K562 (cell line): Measurements from ENCODE around the gene FGGY. TPM values are rescaled to one million over a fixed set of nuclear protein-coding genes. Genes with fewer than 3 reads are reported as not detected.

Source experiments
- ATF7 ChIP-seq: fragments of 450-650 bp; IDR thresholded peaks from 2 replicates; pipeline ENCODE4 v1.7.1; 2014; ENCODE audit warnings: mild to moderate bottlenecking, moderate library complexity
- CEBPG ChIP-seq, 3 experiments: fragments of 200-800 bp in 1 of 3; sonication (Bioruptor generic) in 1 of 3; sonication (generic) in 1 of 3; formaldehyde crosslinking in 1 of 3; IDR thresholded peaks in 2 of 3; conservative IDR thresholded peaks in 1 of 3; 2 replicates each; pipeline versions ENCODE4 v1.6.1 to v1.8.0; 2016 to 2022; ENCODE audit warnings: missing compliant biosample characterization in 2 of 3, missing genetic modification characterization in 2 of 3, mild to moderate bottlenecking in 1 of 3, missing genetic modification reagents in 1 of 3
- GTF2A2 ChIP-seq: IDR thresholded peaks from 2 replicates; pipeline ENCODE4 v1.6.1; 2016; ENCODE audit warnings: mild to moderate bottlenecking, missing genetic modification characterization, missing compliant biosample characterization
- HNRNPLL ChIP-seq: fragments of 200-400 bp; formaldehyde crosslinking; IDR thresholded peaks from 2 replicates; pipeline ENCODE4 v1.6.1; 2017; ENCODE audit warnings: low read length, low read depth, mild to moderate bottlenecking; ENCODE audit not compliant: poor library complexity, severe bottlenecking
- NFIC ChIP-seq: fragments of 450-650 bp; IDR thresholded peaks from 2 replicates; pipeline ENCODE4 v1.6.1; 2017; ENCODE audit warnings: mild to moderate bottlenecking, inconsistent platforms
- RAD21 ChIP-seq, 2 experiments: fragments of 250-450 bp in 1 of 2; fragments of 450-650 bp in 1 of 2; sonication (Bioruptor Pico) in 1 of 2; formaldehyde crosslinking in 1 of 2; IDR thresholded peaks in 1 of 2; conservative IDR thresholded peaks in 1 of 2; 2 replicates each; pipeline versions ENCODE4 v1.4.0 to v1.8.0; 2020 to 2022; ENCODE audit warnings: mild to moderate bottlenecking in 2 of 2, moderate library complexity in 1 of 2
- ZNF431 ChIP-seq: sonication (generic); formaldehyde crosslinking; IDR thresholded peaks from 2 replicates; pipeline ENCODE4 v1.8.0; 2022; ENCODE audit warnings: mild to moderate bottlenecking, missing genetic modification reagents
- polyA plus RNA-seq, 8 experiments: library from polyadenylated mRNA; depleted of rRNA in 4 of 8; stranded (reverse) in 5 of 8; unstranded in 3 of 8; fragments of >200 nt; fragmentation: Nextera tagmentation in 2 of 8; fragmentation: Illumina TruSeq in 1 of 8; extraction: Ambion mirVana in 2 of 8; extraction: Trizol in 1 of 8; gene quantifications; 2 replicates each; pipeline versions ENCODE4 v1.2.1 to v1.2.3, GENCODE V29; 2011 to 2014; ENCODE audit warnings: inconsistent platforms in 1 of 8, missing spikeins in 1 of 8
- total RNA-seq, 7 experiments: library from RNA; depleted of rRNA in 6 of 7; stranded (reverse); fragments of >200 nt in 6 of 7; fragmentation: Illumina TruSeq in 2 of 7; extraction: Trizol in 2 of 7; gene quantifications; 2 replicates each; pipeline versions ENCODE4 v1.2.1 to v1.2.3, GENCODE V29; 2011 to 2021; ENCODE audit warnings: low replicate concordance in 1 of 7
- TF ChIP-seq, protein P1 (sequence below), 2 experiments: fragments of 450-650 bp; conservative IDR thresholded peaks; 2 replicates each; pipeline ENCODE4 v1.6.1; 2017; ENCODE audit warnings: mild to moderate bottlenecking in 2 of 2, moderate library complexity in 2 of 2
- TF ChIP-seq, protein P2 (sequence below): sonication (generic); formaldehyde crosslinking; IDR thresholded peaks from 2 replicates; pipeline ENCODE4 v1.5.0; 2020; ENCODE audit warnings: missing genetic modification reagents
- TF ChIP-seq, protein P3 (sequence below): IDR thresholded peaks from 2 replicates; pipeline ENCODE4 v1.6.1; 2011; ENCODE audit not compliant: insufficient read length; ENCODE audit errors: extremely low read depth
- TF ChIP-seq, protein P4 (sequence below): fragments of 450-650 bp; formaldehyde crosslinking; IDR thresholded peaks from 2 replicates; pipeline ENCODE4 v1.4.0; 2020; ENCODE audit warnings: mild to moderate bottlenecking, moderate library complexity
- TF ChIP-seq, protein P5 (sequence below): fragments of 450-650 bp; formaldehyde crosslinking; IDR thresholded peaks from 2 replicates; pipeline ENCODE4 v1.4.0; 2022; ENCODE audit warnings: missing genetic modification characterization

FGGY gene
- total and polyA plus RNA-seq, 9 of the 15 experiments (the other 6 are each of a cell fraction or from before 2014, with no cell fraction given): 9.7 to 19.2 (median 12.6) TPM

DNA sequence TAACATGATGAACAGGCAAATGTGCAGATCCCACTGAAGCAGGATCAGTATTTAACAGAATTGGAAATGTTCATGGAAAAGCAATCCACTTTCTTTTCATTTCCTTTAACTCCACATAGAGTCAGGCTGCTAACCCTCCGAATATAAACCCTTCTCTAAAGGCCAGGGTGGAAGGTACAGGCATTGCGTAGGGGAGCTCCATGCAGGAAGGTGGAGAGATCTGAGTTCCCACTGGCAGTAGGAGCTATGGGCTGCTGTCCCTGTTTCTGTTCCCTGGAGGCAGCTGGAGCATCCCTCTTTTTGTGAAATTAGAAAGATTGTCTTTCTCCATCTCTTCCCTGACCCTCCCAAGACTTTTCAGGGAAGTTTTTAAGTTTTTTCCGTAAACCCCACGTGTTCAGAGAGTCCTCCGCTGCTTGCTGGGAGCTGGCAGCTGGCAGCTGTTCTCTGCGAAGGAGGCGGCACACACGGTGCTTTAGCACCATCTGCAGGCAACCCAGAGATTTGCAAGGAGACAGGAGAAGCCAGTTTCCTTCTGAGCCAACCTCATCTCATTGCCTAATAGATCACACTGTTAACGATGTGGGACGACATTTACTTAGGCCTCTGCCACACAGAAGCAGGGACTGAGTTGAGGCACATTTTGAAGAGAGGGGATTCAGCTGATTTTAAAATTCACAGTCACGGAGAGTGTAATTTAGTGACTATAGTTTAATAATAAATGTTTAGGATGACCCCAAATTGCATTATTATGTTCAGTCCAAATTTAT, 462.4 kb downstream of the FGGY start (continued):
- TF ChIP-seq, protein P1, sequence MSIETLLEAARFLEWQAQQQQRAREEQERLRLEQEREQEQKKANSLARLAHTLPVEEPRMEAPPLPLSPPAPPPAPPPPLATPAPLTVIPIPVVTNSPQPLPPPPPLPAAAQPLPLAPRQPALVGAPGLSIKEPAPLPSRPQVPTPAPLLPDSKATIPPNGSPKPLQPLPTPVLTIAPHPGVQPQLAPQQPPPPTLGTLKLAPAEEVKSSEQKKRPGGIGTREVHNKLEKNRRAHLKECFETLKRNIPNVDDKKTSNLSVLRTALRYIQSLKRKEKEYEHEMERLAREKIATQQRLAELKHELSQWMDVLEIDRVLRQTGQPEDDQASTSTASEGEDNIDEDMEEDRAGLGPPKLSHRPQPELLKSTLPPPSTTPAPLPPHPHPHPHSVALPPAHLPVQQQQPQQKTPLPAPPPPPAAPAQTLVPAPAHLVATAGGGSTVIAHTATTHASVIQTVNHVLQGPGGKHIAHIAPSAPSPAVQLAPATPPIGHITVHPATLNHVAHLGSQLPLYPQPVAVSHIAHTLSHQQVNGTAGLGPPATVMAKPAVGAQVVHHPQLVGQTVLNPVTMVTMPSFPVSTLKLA (conservative IDR thresholded peaks at IDR 0.05): peak; percentile 28 to 48; a peak in 2 of 4 replicates
- TF ChIP-seq CEBPG (CRISPR knock-in tag; IDR thresholded peaks at IDR 0.05) (no peak), CEBPG (tag; conservative IDR thresholded peaks at IDR 0.05 in 1 of 2, IDR thresholded peaks at IDR 0.05 in 1 of 2) (peak; percentile 57 to 81), HNRNPLL (peak; percentile 55), RAD21 (CRISPR knock-in tag; conservative IDR thresholded peaks at IDR 0.05 in 1 of 2, IDR thresholded peaks at IDR 0.05 in 1 of 2) (peak; percentile 92 to 94), GTF2A2 (no peak), ZNF431 (CRISPR knock-in tag) (no peak), ATF7 (peak; percentile 25; the same call in 1 of the 2 replicates), NFIC (0 out of 2 replicates have a peak, but pooled peaks have one; percentile 10)
- TF ChIP-seq, protein P2, sequence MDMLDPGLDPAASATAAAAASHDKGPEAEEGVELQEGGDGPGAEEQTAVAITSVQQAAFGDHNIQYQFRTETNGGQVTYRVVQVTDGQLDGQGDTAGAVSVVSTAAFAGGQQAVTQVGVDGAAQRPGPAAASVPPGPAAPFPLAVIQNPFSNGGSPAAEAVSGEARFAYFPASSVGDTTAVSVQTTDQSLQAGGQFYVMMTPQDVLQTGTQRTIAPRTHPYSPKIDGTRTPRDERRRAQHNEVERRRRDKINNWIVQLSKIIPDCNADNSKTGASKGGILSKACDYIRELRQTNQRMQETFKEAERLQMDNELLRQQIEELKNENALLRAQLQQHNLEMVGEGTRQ (CRISPR knock-in tag): peak; percentile 44
- TF ChIP-seq, protein P3, sequence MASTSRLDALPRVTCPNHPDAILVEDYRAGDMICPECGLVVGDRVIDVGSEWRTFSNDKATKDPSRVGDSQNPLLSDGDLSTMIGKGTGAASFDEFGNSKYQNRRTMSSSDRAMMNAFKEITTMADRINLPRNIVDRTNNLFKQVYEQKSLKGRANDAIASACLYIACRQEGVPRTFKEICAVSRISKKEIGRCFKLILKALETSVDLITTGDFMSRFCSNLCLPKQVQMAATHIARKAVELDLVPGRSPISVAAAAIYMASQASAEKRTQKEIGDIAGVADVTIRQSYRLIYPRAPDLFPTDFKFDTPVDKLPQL: no peak
- TF ChIP-seq, protein P4, sequence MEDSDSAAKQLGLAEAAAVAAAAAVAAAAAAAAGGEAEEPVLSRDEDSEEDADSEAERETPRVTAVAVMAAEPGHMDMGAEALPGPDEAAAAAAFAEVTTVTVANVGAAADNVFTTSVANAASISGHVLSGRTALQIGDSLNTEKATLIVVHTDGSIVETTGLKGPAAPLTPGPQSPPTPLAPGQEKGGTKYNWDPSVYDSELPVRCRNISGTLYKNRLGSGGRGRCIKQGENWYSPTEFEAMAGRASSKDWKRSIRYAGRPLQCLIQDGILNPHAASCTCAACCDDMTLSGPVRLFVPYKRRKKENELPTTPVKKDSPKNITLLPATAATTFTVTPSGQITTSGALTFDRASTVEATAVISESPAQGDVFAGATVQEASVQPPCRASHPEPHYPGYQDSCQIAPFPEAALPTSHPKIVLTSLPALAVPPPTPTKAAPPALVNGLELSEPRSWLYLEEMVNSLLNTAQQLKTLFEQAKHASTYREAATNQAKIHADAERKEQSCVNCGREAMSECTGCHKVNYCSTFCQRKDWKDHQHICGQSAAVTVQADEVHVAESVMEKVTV (CRISPR knock-in tag): peak; percentile 97
- TF ChIP-seq, protein P5, sequence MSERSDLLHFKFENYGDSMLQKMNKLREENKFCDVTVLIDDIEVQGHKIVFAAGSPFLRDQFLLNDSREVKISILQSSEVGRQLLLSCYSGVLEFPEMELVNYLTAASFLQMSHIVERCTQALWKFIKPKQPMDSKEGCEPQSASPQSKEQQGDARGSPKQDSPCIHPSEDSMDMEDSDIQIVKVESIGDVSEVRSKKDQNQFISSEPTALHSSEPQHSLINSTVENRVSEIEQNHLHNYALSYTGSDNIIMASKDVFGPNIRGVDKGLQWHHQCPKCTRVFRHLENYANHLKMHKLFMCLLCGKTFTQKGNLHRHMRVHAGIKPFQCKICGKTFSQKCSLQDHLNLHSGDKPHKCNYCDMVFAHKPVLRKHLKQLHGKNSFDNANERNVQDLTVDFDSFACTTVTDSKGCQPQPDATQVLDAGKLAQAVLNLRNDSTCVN (CRISPR knock-in tag): no peak
